H1 (cell line): ENCODE results near the gene SMAP1. TPM values are rescaled to one million over a fixed set of nuclear protein-coding genes. Genes with fewer than 3 reads are reported as not detected.

ENCODE experiments used
- CTCF ChIA-PET: fragments of 300-600 bp; sonication (Branson Sonifier 250); formaldehyde crosslinking; loops from one replicate; lab custom pipeline; 2021; ENCODE audit not compliant: partially characterized antibody; lab: Charles Lee
- POLR2A ChIA-PET: fragments of 300-600 bp; sonication (Branson Sonifier 250); formaldehyde crosslinking; loops from one replicate; lab custom pipeline; 2021; ENCODE audit warnings: inconsistent platforms; ENCODE audit not compliant: partially characterized antibody; lab: Charles Lee
- DNase-seq, 2 experiments: peaks; one replicate each; pipeline versions ENCODE4 v3.0.0 to v3.0.0-alpha.2; 2010 to 2022; ENCODE audit warnings: low spot score in 2 of 2, low read depth in 1 of 2, mixed read lengths in 1 of 2
- FAIRE-seq: peaks from 2 replicates; lab custom pipeline; 2011; peaks lifted over from hg19 to GRCh38; lab: Jason Lieb, UNC
- H2AFZ ChIP-seq: 2 replicates; pipeline ENCODE4 v1.8.1; 2012; ENCODE audit warnings: low read length, inconsistent platforms
- H2AK5ac ChIP-seq: 2 replicates; pipeline ENCODE4 v1.6.1; 2013; ENCODE audit warnings: low read depth, low read length
- H2BK120ac ChIP-seq: replicated peaks from 2 replicates; pipeline ENCODE3; 2013; ENCODE audit warnings: low read depth, low read length, inconsistent platforms
- H2BK12ac ChIP-seq: 2 replicates; pipeline ENCODE4 v1.6.1; 2013; ENCODE audit warnings: low read depth, low read length
- H2BK15ac ChIP-seq: 2 replicates; pipeline ENCODE4 v1.6.1; 2013; ENCODE audit warnings: low read length
- H2BK20ac ChIP-seq: 2 replicates; pipeline ENCODE4 v1.6.1; 2013; ENCODE audit warnings: low read length
- H2BK5ac ChIP-seq: 2 replicates; pipeline ENCODE4 v1.6.1; 2013; ENCODE audit warnings: low read depth, low read length
- H3K14ac ChIP-seq: 2 replicates; pipeline ENCODE4 v1.6.1; 2013; ENCODE audit warnings: inconsistent platforms; ENCODE audit not compliant: insufficient read length
- H3K18ac ChIP-seq: 2 replicates; pipeline ENCODE4 v1.6.1; 2013; ENCODE audit warnings: low read length; ENCODE audit errors: extremely low read depth
- H3K23ac ChIP-seq: 2 replicates; pipeline ENCODE4 v1.6.1; 2013; ENCODE audit warnings: inconsistent platforms; ENCODE audit not compliant: insufficient read length
- H3K23me2 ChIP-seq: 2 replicates; pipeline ENCODE4 v1.6.1; 2013; ENCODE audit warnings: low read depth, low read length
- H3K27ac ChIP-seq: 2 replicates; pipeline ENCODE4 v1.6.1; 2011; ENCODE audit warnings: low read depth, low read length, inconsistent platforms
- H3K27me3 ChIP-seq, 4 experiments: replicated peaks in 1 of 4; 1 replicate in 1 of 4; 2 replicates in 3 of 4; pipeline versions ENCODE4 v1.6.1 to v1.8.1; 2011 to 2013; ENCODE audit warnings: low read length in 3 of 4, mild to moderate bottlenecking in 3 of 4, inconsistent platforms in 2 of 4, mixed read lengths in 2 of 4, moderate library complexity in 1 of 4; ENCODE audit not compliant: control insufficient read depth in 3 of 4, insufficient read depth in 3 of 4; ENCODE audit errors: extremely low read depth in 1 of 4
- H3K36me3 ChIP-seq, 4 experiments: 2 replicates each; pipeline versions ENCODE4 v1.6.1 to v1.8.1; 2011 to 2013; ENCODE audit warnings: mild to moderate bottlenecking in 4 of 4, low read length in 3 of 4, moderate library complexity in 2 of 4, control low read depth in 1 of 4, inconsistent platforms in 1 of 4; ENCODE audit not compliant: insufficient read depth in 4 of 4, control insufficient read depth in 2 of 4
- H3K4ac ChIP-seq: replicated peaks from 2 replicates; pipeline ENCODE3; 2013; ENCODE audit warnings: low read length, low read depth, mixed read lengths, inconsistent platforms; ENCODE audit not compliant: insufficient read length
- H3K4me1 ChIP-seq, 4 experiments: replicated peaks in 1 of 4; 1 replicate in 1 of 4; 2 replicates in 3 of 4; pipeline versions ENCODE4 v1.6.1 to v1.8.1; 2011 to 2013; ENCODE audit warnings: low read length in 3 of 4, inconsistent platforms in 2 of 4, mixed read lengths in 1 of 4; ENCODE audit not compliant: insufficient read depth in 4 of 4, control insufficient read depth in 3 of 4
- H3K4me2 ChIP-seq, 2 experiments: 2 replicates each; pipeline versions ENCODE4 v1.6.1 to v1.8.1; 2011 to 2013; ENCODE audit warnings: low read depth in 2 of 2, low read length in 2 of 2, control low read depth in 1 of 2, inconsistent platforms in 1 of 2, mild to moderate bottlenecking in 1 of 2; ENCODE audit not compliant: insufficient read depth in 1 of 2
- H3K4me3 ChIP-seq, 4 experiments: fragments of 200-600, 300-600 bp in 1 of 4; sonication (generic), shearing (Covaris generic), sonication (Bioruptor Twin) in 1 of 4; 2 replicates each; pipeline versions ENCODE4 v1.5.1 to v1.8.1; 2011 to 2016; ENCODE audit warnings: low read length in 4 of 4, low read depth in 3 of 4, control low read depth in 2 of 4, inconsistent platforms in 2 of 4, mild to moderate bottlenecking in 2 of 4, mixed read lengths in 1 of 4, moderate library complexity in 1 of 4; ENCODE audit not compliant: insufficient read depth in 2 of 4; ENCODE audit errors: extremely low read depth in 1 of 4
- H3K56ac ChIP-seq: replicated peaks from 2 replicates; pipeline ENCODE3; 2013; ENCODE audit warnings: low read depth, mild to moderate bottlenecking, mixed read lengths, low read length, inconsistent platforms; ENCODE audit not compliant: insufficient read length
- H3K79me1 ChIP-seq: 2 replicates; pipeline ENCODE4 v1.6.1; 2013; ENCODE audit warnings: low read depth, low read length, control low read depth
- H3K79me2 ChIP-seq, 2 experiments: 2 replicates each; pipeline versions ENCODE4 v1.6.1 to v1.8.1; 2012 to 2013; ENCODE audit warnings: low read length in 2 of 2, mild to moderate bottlenecking in 2 of 2, inconsistent platforms in 1 of 2; ENCODE audit not compliant: insufficient read depth in 2 of 2, control insufficient read depth in 1 of 2
- H3K9ac ChIP-seq, 4 experiments: replicated peaks in 1 of 4; 1 replicate in 1 of 4; 2 replicates in 3 of 4; pipeline versions ENCODE4 v1.6.1 to v1.8.1; 2011 to 2013; ENCODE audit warnings: low read depth in 3 of 4, low read length in 3 of 4, control low read depth in 2 of 4, mild to moderate bottlenecking in 2 of 4, moderate library complexity in 2 of 4, inconsistent platforms in 1 of 4; ENCODE audit errors: extremely low read depth in 1 of 4
- H3K9me3 ChIP-seq, 2 experiments: 2 replicates each; pipeline versions ENCODE4 v1.6.1 to v1.8.1; 2012 to 2013; ENCODE audit warnings: mild to moderate bottlenecking in 2 of 2, moderate library complexity in 2 of 2, control low read depth in 1 of 2, inconsistent platforms in 1 of 2, low read depth in 1 of 2, low read length in 1 of 2, mixed read lengths in 1 of 2; ENCODE audit not compliant: insufficient read depth in 2 of 2
- H4K20me1 ChIP-seq, 2 experiments: replicated peaks in 1 of 2; 2 replicates each; pipeline versions ENCODE3 to v1.8.1; 2011 to 2013; ENCODE audit warnings: inconsistent platforms in 2 of 2, low read length in 2 of 2, mild to moderate bottlenecking in 1 of 2; ENCODE audit not compliant: insufficient read depth in 2 of 2, control insufficient read depth in 1 of 2
- H4K5ac ChIP-seq: 2 replicates; pipeline ENCODE4 v1.6.1; 2013; ENCODE audit warnings: low read length, low read depth, mixed read lengths, inconsistent platforms; ENCODE audit not compliant: insufficient read length
- H4K8ac ChIP-seq: 2 replicates; pipeline ENCODE4 v1.8.0; 2013; ENCODE audit warnings: mild to moderate bottlenecking, moderate library complexity, low read length, inconsistent platforms; ENCODE audit not compliant: insufficient read depth; ENCODE audit errors: extremely low read depth
- H4K91ac ChIP-seq: replicated peaks from 2 replicates; pipeline ENCODE3; 2013; ENCODE audit warnings: low read length, mixed read lengths, inconsistent platforms; ENCODE audit not compliant: insufficient read length
- BACH1 ChIP-seq: IDR thresholded peaks from 2 replicates; pipeline ENCODE4 v1.6.1; 2012; ENCODE audit warnings: low read length, improper control_type of control experiment
- BCL11A ChIP-seq, 2 experiments: IDR thresholded peaks; one replicate each; pipeline ENCODE4 v1.6.1; 2011; ENCODE audit warnings: low read depth in 2 of 2, low read length in 2 of 2, mild to moderate bottlenecking in 2 of 2
- CEBPB ChIP-seq: IDR thresholded peaks from 2 replicates; pipeline ENCODE4 v1.6.1; 2012; ENCODE audit warnings: low read depth, low read length
- CHD2 ChIP-seq: IDR thresholded peaks from 2 replicates; pipeline ENCODE4 v1.6.1; 2012; ENCODE audit warnings: low read length, improper control_type of control experiment
- E2F6 ChIP-seq: IDR thresholded peaks from 2 replicates; pipeline ENCODE4 v1.6.1; 2012; ENCODE audit warnings: inconsistent platforms
- NANOG ChIP-seq: IDR thresholded peaks from 2 replicates; pipeline ENCODE4 v1.6.1; 2011; ENCODE audit warnings: low read length, low read depth, mild to moderate bottlenecking, inconsistent platforms; ENCODE audit not compliant: insufficient read depth, poor library complexity, severe bottlenecking
- POLR2A ChIP-seq, 2 experiments: IDR thresholded peaks; 1 replicate in 1 of 2; 2 replicates in 1 of 2; pipeline ENCODE4 v1.6.1; 2011; ENCODE audit warnings: low read depth in 2 of 2, low read length in 2 of 2, mild to moderate bottlenecking in 2 of 2; ENCODE audit errors: control extremely low read depth in 1 of 2
- RAD21 ChIP-seq, 2 experiments: IDR thresholded peaks in 1 of 2; conservative IDR thresholded peaks in 1 of 2; 2 replicates each; pipeline ENCODE4 v1.6.1; 2011; ENCODE audit warnings: low read depth in 2 of 2, low read length in 2 of 2, improper control_type of control experiment in 1 of 2, inconsistent platforms in 1 of 2, mild to moderate bottlenecking in 1 of 2, moderate library complexity in 1 of 2
- RBBP5 ChIP-seq: IDR thresholded peaks from 2 replicates; pipeline ENCODE4 v1.7.1; 2012; ENCODE audit warnings: low read depth, mild to moderate bottlenecking, inconsistent platforms, low read length, moderate library complexity, borderline replicate concordance
- RNF2 ChIP-seq: fragments of 200-900, 300-1000 bp; sonication (generic); IDR thresholded peaks from 2 replicates; pipeline ENCODE4 v1.7.1; 2016; ENCODE audit warnings: borderline replicate concordance, low read depth, mild to moderate bottlenecking, antibody characterized with exemption, low read length; ENCODE audit not compliant: poor library complexity, severe bottlenecking; ENCODE audit errors: missing control alignments
- RXRA ChIP-seq: IDR thresholded peaks from 2 replicates; pipeline ENCODE4 v1.6.1; 2011; ENCODE audit warnings: low read depth, mild to moderate bottlenecking, low read length, moderate library complexity; ENCODE audit not compliant: insufficient read depth
- SIN3A ChIP-seq, 2 experiments: IDR thresholded peaks in 1 of 2; conservative IDR thresholded peaks in 1 of 2; 2 replicates each; pipeline ENCODE4 v1.6.1; 2011 to 2012; ENCODE audit warnings: low read length in 2 of 2, improper control_type of control experiment in 1 of 2, low read depth in 1 of 2, mild to moderate bottlenecking in 1 of 2
- ZNF274 ChIP-seq: IDR thresholded peaks from 2 replicates; pipeline ENCODE4 v1.7.0; 2012; ENCODE audit warnings: low read length, borderline replicate concordance; ENCODE audit errors: extremely low read depth
- WGBS, 2 experiments: shearing (Covaris generic) in 1 of 2; methylation state at CpG; one replicate each; pipeline versions ENCODE4 v1.1.6 to v1.1.7; 2013 to 2015; ENCODE audit warnings: low lambda C conversion rate in 2 of 2, mixed read lengths in 2 of 2, inconsistent platforms in 1 of 2, low coverage in 1 of 2, missing lambda C conversion rate in 1 of 2; ENCODE audit not compliant: insufficient replicate concordance in 2 of 2, insufficient coverage in 1 of 2, insufficient read length in 1 of 2; ENCODE audit errors: extremely low coverage in 1 of 2, missing lambda C conversion rate in 1 of 2; 5-methylcytosine and 5-hydroxymethylcytosine counted together
- polyA plus RNA-seq, 7 experiments: library from polyadenylated mRNA; depleted of rRNA in 3 of 7; stranded (reverse) in 5 of 7; unstranded in 2 of 7; fragments of >200 nt in 5 of 7; fragments of 200-250 nt in 2 of 7; gene quantifications; 1 replicate in 5 of 7; 2 replicates in 1 of 7; 4 replicates in 1 of 7; pipeline versions ENCODE4 v1.2.1 to v1.2.3, GENCODE V29; 2011 to 2013; ENCODE audit warnings: missing spikeins in 2 of 7, mixed read lengths in 2 of 7
- total RNA-seq: library from RNA; stranded (reverse); fragmentation: NEBNext Ultra II Directional; extraction: Animal tissue kit (Norgen Biotek cat#: 25700); gene quantifications from 2 replicates; pipeline ENCODE4 v1.2.1, GENCODE V29; 2021

SMAP1 gene
- total and polyA plus RNA-seq, 2 of the 8 experiments (the other 6 are each of a cell fraction or from before 2014, with no cell fraction given) = 18.8 to 32.4 TPM

- H3K18ac ChIP-seq = no peak overlapping the region
- no peak overlapping the region for H3K27ac ChIP-seq
- no peaks in the 10 kb centered on the region for H3K23me2 ChIP-seq
- peaks cover 8 to 17% of the 10 kb centered on the region in 2 experiments for H3K9me3 ChIP-seq
- 87% methylated on average over 2 of the region's 2 CpGs; no CpG with 5 or more reads in 1 of the 2 experiments for WGBS, 2 experiments
- no peak overlapping the region for H3K56ac ChIP-seq
- no peaks in the 10 kb centered on the region for H3K79me2 ChIP-seq
- H3K79me1 ChIP-seq = no peaks in the 10 kb centered on the region
- no peak overlapping the region for H3K9ac ChIP-seq
- no peak overlapping the region for H3K14ac ChIP-seq
- H2AK5ac ChIP-seq = no peak overlapping the region
- H2BK20ac ChIP-seq = no peak overlapping the region
- DNase-seq (no peak), FAIRE-seq (no peak)
- no peak overlapping the region for H2BK5ac ChIP-seq
- no peak overlapping the region for H3K4me2 ChIP-seq
- no peak overlapping the region for H2BK12ac ChIP-seq
- ChIA-PET CTCF (interaction anchor here (1.3 kb wide), 1 partner anchor 105 kb away, joined by 3 read pairs; no protein-coding TSS in a partner anchor), POLR2A (no interaction called here)
- no peak overlapping the region for H4K91ac ChIP-seq
- H3K4ac ChIP-seq = no peak overlapping the region
- H3K23ac ChIP-seq = no peak overlapping the region
- H3K27me3 ChIP-seq = no peaks in the 10 kb centered on the region
- no peaks in the 10 kb centered on the region for H3K4me1 ChIP-seq
- H4K8ac ChIP-seq = no peak overlapping the region
- peaks cover 0 to 11% (median 2%) of the 10 kb centered on the region in 4 experiments; a peak in 2 of 8 replicates for H3K36me3 ChIP-seq
- H4K5ac ChIP-seq = no peak overlapping the region
- no peak overlapping the region for H2BK120ac ChIP-seq
- H4K20me1 ChIP-seq = no peaks in the 10 kb centered on the region
- H3K4me3 ChIP-seq = no peak overlapping the region
- H2BK15ac ChIP-seq = no peak overlapping the region
- no peak overlapping the region for H2AFZ ChIP-seq
- TF ChIP-seq E2F6 = no peak
- no peak for TF ChIP-seq BACH1
- no peak for TF ChIP-seq NANOG
- no peak for TF ChIP-seq CHD2
- TF ChIP-seq POLR2A (IDR thresholded peaks at IDR 0.05; ENCODE audit: control extremely low read depth in 1 of 2, low read depth in 2 of 2, low read length in 2 of 2) = no peak
- TF ChIP-seq RBBP5 = no peak
- no peak for TF ChIP-seq ZNF274
- TF ChIP-seq BCL11A (IDR thresholded peaks at IDR 0.05; ENCODE audit: low read depth in 2 of 2, low read length in 2 of 2) = no peak
- no peak for TF ChIP-seq RNF2
- TF ChIP-seq SIN3A (conservative IDR thresholded peaks at IDR 0.05 in 1 of 2, IDR thresholded peaks at IDR 0.05 in 1 of 2; ENCODE audit: low read depth in 1 of 2, low read length in 2 of 2) = no peak
- no peak for TF ChIP-seq RXRA
- TF ChIP-seq CEBPB = no peak
- TF ChIP-seq RAD21 (IDR thresholded peaks at IDR 0.05 in 1 of 2, conservative IDR thresholded peaks at IDR 0.05 in 1 of 2; ENCODE audit: low read depth in 2 of 2, low read length in 2 of 2) = no peak
Observed at GRCh38 chr6:70739534-70739933, 71.9 kb downstream of the SMAP1 start.
